Skeletal muscle satellite cell (primary cell): Measurements from ENCODE around the gene TPRG1L. TPM values are rescaled to one million over a fixed set of nuclear protein-coding genes. Genes with fewer than 3 reads are reported as not detected.
A peak's percentile ranks its signal among the peaks of the same experiment; 100 is the strongest.
"Not testable (repeated sequence)": the region's sequence is repeated elsewhere in the genome, so short reads cannot be mapped to it uniquely, and the experiment has no call there.

Experiments used
- H3K27me3 ChIP-seq: 2 replicates; pipeline ENCODE4 v1.7.0; 2013; ENCODE audit warnings: low read length; ENCODE audit not compliant: control insufficient read depth, insufficient read depth
- H3K36me3 ChIP-seq: 2 replicates; pipeline ENCODE4 v1.7.0; 2013; ENCODE audit warnings: mild to moderate bottlenecking, control low read depth, low read length; ENCODE audit not compliant: insufficient read depth
- H3K4me1 ChIP-seq: 2 replicates; pipeline ENCODE4 v1.7.0; 2013; ENCODE audit warnings: low read length; ENCODE audit not compliant: control insufficient read depth, insufficient read depth
- H3K4me2 ChIP-seq: 2 replicates; pipeline ENCODE4 v1.7.0; 2013; ENCODE audit warnings: mild to moderate bottlenecking, low read length
- H3K4me3 ChIP-seq: 2 replicates; pipeline ENCODE4 v1.7.0; 2013; ENCODE audit warnings: low read length
- H3K9ac ChIP-seq: 2 replicates; pipeline ENCODE4 v1.7.0; 2013; ENCODE audit warnings: mild to moderate bottlenecking, low read depth, low read length, moderate library complexity
- H3K9me3 ChIP-seq: replicated peaks from 2 replicates; pipeline ENCODE4 v1.7.0; 2013; ENCODE audit warnings: mild to moderate bottlenecking, control low read depth, low read length
- total RNA-seq: library from RNA; depleted of rRNA; stranded (reverse); fragments of >200 nt; gene quantifications from 2 replicates; pipeline ENCODE4 v1.2.3, GENCODE V29; 2012; rRNA removed

Gene TPRG1L
- 13.4 and 20.3 TPM in 2 replicates for total RNA-seq

- Histone ChIP-seq H3K9ac (peak within 1 kb of the TSS; percentile 91), H3K4me1 (peaks cover 20% of the 10 kb centered on the region), H3K4me3 (peak within 1 kb of the TSS; percentile 97), H3K9me3 (no peaks in the 10 kb centered on the region), H3K27me3 (no peaks in the 10 kb centered on the region), H3K36me3 (peaks cover 22% of the 10 kb centered on the region), H3K4me2 (peak within 1 kb of the TSS; percentile 98)
These were observed at the start of gene TPRG1L for GRCh38 chr1:3624200-3625136. Gene TPRG1L, plus strand, starts transcription at chr1:3625015. Its CDS starts 58 bp downstream, at chr1:3625073.

- not testable (repeated sequence) for H3K4me1 ChIP-seq, H3K4me3 ChIP-seq, H3K36me3 ChIP-seq, H3K9me3 ChIP-seq, H3K4me2 ChIP-seq, H3K9ac ChIP-seq
- peaks cover 23% of the 10 kb centered on the region for H3K27me3 ChIP-seq
These were observed 49.3 kb upstream of the TPRG1L start for GRCh38 chr1:3575515-3575914.

GRCh38 chr1:3575993-3576392, 48.8 kb upstream of the TPRG1L start:
- H3K36me3 ChIP-seq = no peaks in the 10 kb centered on the region
- no peak overlapping the region for H3K4me3 ChIP-seq
- H3K27me3 ChIP-seq = peaks cover 23% of the 10 kb centered on the region
- no peaks in the 10 kb centered on the region for H3K9me3 ChIP-seq
- no peak overlapping the region for H3K4me2 ChIP-seq
- H3K4me1 ChIP-seq = peaks cover 8% of the 10 kb centered on the region
- H3K9ac ChIP-seq = no peak overlapping the region

- peaks cover 8% of the 10 kb centered on the region for H3K4me1 ChIP-seq
- no peak overlapping the region for H3K4me3 ChIP-seq
- H3K27me3 ChIP-seq = peaks cover 23% of the 10 kb centered on the region
- no peaks in the 10 kb centered on the region for H3K9me3 ChIP-seq
- H3K9ac ChIP-seq = no peak overlapping the region
- H3K36me3 ChIP-seq = no peaks in the 10 kb centered on the region
- H3K4me2 ChIP-seq = no peak overlapping the region
These were observed 47.5 kb upstream of the TPRG1L start for GRCh38 chr1:3577300-3577699.

- peaks cover 23% of the 10 kb centered on the region for H3K27me3 ChIP-seq
- peak overlapping the region; percentile 20 for H3K4me2 ChIP-seq
- peaks cover 8% of the 10 kb centered on the region for H3K4me1 ChIP-seq
These were observed 46.9 kb upstream of the TPRG1L start for GRCh38 chr1:3577711-3578432.

GRCh38 chr1:3578433-3578805, 46.4 kb upstream of the TPRG1L start:
- H3K27me3 ChIP-seq = peaks cover 23% of the 10 kb centered on the region
- H3K4me2 ChIP-seq = no peak overlapping the region
- H3K36me3 ChIP-seq = no peaks in the 10 kb centered on the region
- no peaks in the 10 kb centered on the region for H3K9me3 ChIP-seq
- peaks cover 8% of the 10 kb centered on the region for H3K4me1 ChIP-seq
- no peak overlapping the region for H3K9ac ChIP-seq
- H3K4me3 ChIP-seq = no peak overlapping the region

More at GRCh38 chr1:3577711-3578432, 46.9 kb upstream of the TPRG1L start:
- Histone ChIP-seq H3K9ac (no peak overlapping the region), H3K9me3 (no peaks in the 10 kb centered on the region), H3K4me3 (no peak overlapping the region), H3K36me3 (no peaks in the 10 kb centered on the region)

GRCh38 chr1:3578906-3579305, 45.9 kb upstream of the TPRG1L start:
- Histone ChIP-seq H3K36me3 (no peaks in the 10 kb centered on the region), H3K4me1 (peaks cover 8% of the 10 kb centered on the region), H3K4me3 (no peak overlapping the region), H3K27me3 (peaks cover 23% of the 10 kb centered on the region), H3K4me2 (no peak overlapping the region), H3K9ac (no peak overlapping the region), H3K9me3 (no peaks in the 10 kb centered on the region)

- no peaks in the 10 kb centered on the region for H3K36me3 ChIP-seq
- H3K4me2 ChIP-seq = no peak overlapping the region
These were observed 45.2 kb upstream of the TPRG1L start for GRCh38 chr1:3579626-3580025.

GRCh38 chr1:3580231-3580630, 44.6 kb upstream of the TPRG1L start:
- Histone ChIP-seq H3K9me3 (no peaks in the 10 kb centered on the region), H3K27me3 (peaks cover 23% of the 10 kb centered on the region), H3K4me1 (peaks cover 8% of the 10 kb centered on the region), H3K36me3 (no peaks in the 10 kb centered on the region), H3K9ac (no peak overlapping the region), H3K4me3 (no peak overlapping the region), H3K4me2 (no peak overlapping the region)

More at GRCh38 chr1:3579626-3580025, 45.2 kb upstream of the TPRG1L start:
- H3K4me1 ChIP-seq = peaks cover 8% of the 10 kb centered on the region
- H3K9ac ChIP-seq = no peak overlapping the region
- peaks cover 23% of the 10 kb centered on the region for H3K27me3 ChIP-seq
- H3K4me3 ChIP-seq = no peak overlapping the region
- H3K9me3 ChIP-seq = no peaks in the 10 kb centered on the region

- Histone ChIP-seq H3K9ac (no peak overlapping the region), H3K4me3 (no peak overlapping the region), H3K36me3 (no peaks in the 10 kb centered on the region), H3K4me1 (peaks cover 8% of the 10 kb centered on the region), H3K9me3 (no peaks in the 10 kb centered on the region), H3K4me2 (no peak overlapping the region), H3K27me3 (peaks cover 23% of the 10 kb centered on the region)
These were observed 43.3 kb upstream of the TPRG1L start for GRCh38 chr1:3581296-3582036.

- H3K9me3 ChIP-seq, H3K4me3 ChIP-seq, H3K9ac ChIP-seq, H3K27me3 ChIP-seq, H3K4me2 ChIP-seq, H3K36me3 ChIP-seq, H3K4me1 ChIP-seq: not testable (repeated sequence)
These were observed 41.1 kb upstream of the TPRG1L start for GRCh38 chr1:3583751-3584150.
